Sigmoid colon (tissue), 7 donors: ENCODE measurements around the gene MYRIP. TPM values are rescaled to one million over a fixed set of nuclear protein-coding genes. Genes with fewer than 3 reads are reported as not detected.
"Not testable (repeated sequence)": the region's sequence is repeated elsewhere in the genome, so short reads cannot be mapped to it uniquely, and the experiment has no call there.

ENCODE experiments used
- DNase-seq: peaks from one replicate; pipeline ENCODE4 v3.0.0-alpha.2; 2019
- H3K27ac ChIP-seq, 4 donors: fragments of 200-600 bp; sonication (generic); one replicate each; pipeline ENCODE4 v1.5.1; 2016 to 2019; ENCODE audit warnings: mild to moderate bottlenecking in 1 of 4
- H3K27me3 ChIP-seq, 3 donors: fragments of 200-600 bp; sonication (generic); one replicate each; pipeline ENCODE4 v1.5.1; 2019; ENCODE audit warnings: mild to moderate bottlenecking in 1 of 3
- H3K36me3 ChIP-seq, 4 donors: fragments of 200-600 bp; sonication (generic); one replicate each; pipeline ENCODE4 v1.5.1; 2016 to 2019
- H3K4me1 ChIP-seq, 4 donors: fragments of 200-600 bp; sonication (generic); one replicate each; pipeline ENCODE4 v1.5.1; 2017 to 2019
- H3K4me3 ChIP-seq, 4 donors: fragments of 200-600 bp; sonication (generic); one replicate each; pipeline ENCODE4 v1.5.1; 2017 to 2019; ENCODE audit warnings: mild to moderate bottlenecking in 2 of 4, moderate library complexity in 1 of 4
- H3K9me3 ChIP-seq, 4 donors: fragments of 200-600 bp in 3 of 4; sonication (generic) in 3 of 4; one replicate each; pipeline versions ENCODE4 v1.5.1 to v1.6.1; 2013 to 2019
- EP300 ChIP-seq, 4 donors: sonication (generic); formaldehyde crosslinking; IDR thresholded peaks; one replicate each; pipeline ENCODE4 v1.6.1; 2017; ENCODE audit warnings: antibody characterized with exemption in 4 of 4
- POLR2A ChIP-seq, 2 donors: fragments of 450-650 bp; IDR thresholded peaks; one replicate each; pipeline ENCODE4 v1.6.1; 2016; ENCODE audit warnings: antibody characterized with exemption in 2 of 2, mild to moderate bottlenecking in 2 of 2, moderate library complexity in 2 of 2
- POLR2AphosphoS5 ChIP-seq, 4 donors: sonication (generic); formaldehyde crosslinking; IDR thresholded peaks; one replicate each; pipeline ENCODE4 v1.6.1; 2017; ENCODE audit warnings: antibody characterized with exemption in 4 of 4
- WGBS, 2 donors: extraction: QIAGEN DNeasy Blood & Tissue Kit; methylation state at CpG; one replicate each; pipeline ENCODE4 v1.1.7; 2013; 5-methylcytosine and 5-hydroxymethylcytosine counted together
- intact Hi-C: fragments of 100-400 bp; cut with DNase I; formaldehyde crosslinking; loops from one replicate; pipeline ENCODE4 v1.15.1; 2023
- polyA plus RNA-seq, 3 donors: library from polyadenylated mRNA; stranded (reverse); fragments of 200-250 nt; gene quantifications; one replicate each; pipeline ENCODE4 v1.2.3, GENCODE V29; 2013
- total RNA-seq, 4 donors: library from RNA; depleted of rRNA; stranded (reverse); fragments of >200 nt; gene quantifications; one replicate each; pipeline ENCODE4 v1.1.0, GENCODE V29; 2016
- TF ChIP-seq, protein P1 (sequence below), 4 experiments: fragments of 450-650 bp in 3 of 4; fragments of 200-600 bp in 1 of 4; IDR thresholded peaks; one replicate each; pipeline ENCODE4 v1.5.1; 2016 to 2019; ENCODE audit warnings: antibody characterized with exemption in 4 of 4, mild to moderate bottlenecking in 3 of 4, moderate library complexity in 2 of 4
- donor health status: healthy with polysubstance abuse.
- donor health status: Bipolar disorder and iron deficiency.
- donor health status: healthy.

The MYRIP gene
- total and polyA plus RNA-seq, 7 donors: 2.2 to 5.5 (median 4.2) TPM

DNA sequence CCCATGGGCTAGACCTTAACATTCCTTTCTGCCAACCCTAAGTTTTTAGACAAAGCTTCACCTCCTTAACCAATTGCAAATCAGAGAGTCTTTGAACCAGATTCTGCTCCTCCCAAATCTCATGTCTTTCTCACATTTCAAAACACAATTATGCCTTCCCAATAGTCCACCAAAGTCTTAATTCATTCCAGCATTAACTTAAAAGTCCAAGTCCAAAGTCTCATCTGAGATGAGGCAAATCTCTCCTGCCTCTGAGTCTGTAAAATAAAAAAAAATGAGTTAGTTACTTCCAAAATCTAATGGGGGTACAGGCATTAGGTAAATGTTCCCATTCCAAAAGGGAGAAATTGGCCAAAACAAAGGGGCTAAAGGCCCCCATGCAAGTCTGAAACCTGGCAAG lies 43.8 kb upstream of the MYRIP start:
- intact Hi-C loops: no loop called here
- Histone ChIP-seq H3K4me3 (no peak overlapping the region), H3K27ac (no peak overlapping the region), H3K36me3 (no peaks in the 10 kb centered on the region), H3K4me1 (no peaks in the 10 kb centered on the region), H3K9me3 (no peaks in the 10 kb centered on the region), H3K27me3 (no peaks in the 10 kb centered on the region)
- no peak for DNase-seq
- TF ChIP-seq EP300 (IDR thresholded peaks at IDR 0.05): no peak
- TF ChIP-seq, protein P1, sequence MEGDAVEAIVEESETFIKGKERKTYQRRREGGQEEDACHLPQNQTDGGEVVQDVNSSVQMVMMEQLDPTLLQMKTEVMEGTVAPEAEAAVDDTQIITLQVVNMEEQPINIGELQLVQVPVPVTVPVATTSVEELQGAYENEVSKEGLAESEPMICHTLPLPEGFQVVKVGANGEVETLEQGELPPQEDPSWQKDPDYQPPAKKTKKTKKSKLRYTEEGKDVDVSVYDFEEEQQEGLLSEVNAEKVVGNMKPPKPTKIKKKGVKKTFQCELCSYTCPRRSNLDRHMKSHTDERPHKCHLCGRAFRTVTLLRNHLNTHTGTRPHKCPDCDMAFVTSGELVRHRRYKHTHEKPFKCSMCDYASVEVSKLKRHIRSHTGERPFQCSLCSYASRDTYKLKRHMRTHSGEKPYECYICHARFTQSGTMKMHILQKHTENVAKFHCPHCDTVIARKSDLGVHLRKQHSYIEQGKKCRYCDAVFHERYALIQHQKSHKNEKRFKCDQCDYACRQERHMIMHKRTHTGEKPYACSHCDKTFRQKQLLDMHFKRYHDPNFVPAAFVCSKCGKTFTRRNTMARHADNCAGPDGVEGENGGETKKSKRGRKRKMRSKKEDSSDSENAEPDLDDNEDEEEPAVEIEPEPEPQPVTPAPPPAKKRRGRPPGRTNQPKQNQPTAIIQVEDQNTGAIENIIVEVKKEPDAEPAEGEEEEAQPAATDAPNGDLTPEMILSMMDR (IDR thresholded peaks at IDR 0.05): no peak
- TF ChIP-seq POLR2AphosphoS5 (IDR thresholded peaks at IDR 0.05): no peak
- no peak for TF ChIP-seq POLR2A (IDR thresholded peaks at IDR 0.05)

- H3K27ac ChIP-seq: no peak overlapping the region
- no peak overlapping the region for H3K4me3 ChIP-seq
- TF ChIP-seq, protein P1 (IDR thresholded peaks at IDR 0.05): no peak
- TF ChIP-seq POLR2A (IDR thresholded peaks at IDR 0.05) (no peak), POLR2AphosphoS5 (IDR thresholded peaks at IDR 0.05) (no peak), EP300 (IDR thresholded peaks at IDR 0.05) (no peak)
- no peaks in the 10 kb centered on the region for H3K9me3 ChIP-seq
- no peaks in the 10 kb centered on the region for H3K27me3 ChIP-seq
- H3K36me3 ChIP-seq: no peaks in the 10 kb centered on the region
- WGBS, 2 donors: 67 to 77% methylated on average over 1 of the region's 1 CpG
- no peak for DNase-seq
- intact Hi-C loops: no loop called here
- no peaks in the 10 kb centered on the region for H3K4me1 ChIP-seq
These were observed 43.0 kb upstream of the MYRIP start for GRCh38 chr3:39766433-39766832.

- H3K4me3 ChIP-seq, H3K27me3 ChIP-seq, DNase-seq, intact Hi-C loops, H3K36me3 ChIP-seq, H3K9me3 ChIP-seq, H3K4me1 ChIP-seq, H3K27ac ChIP-seq: not testable (repeated sequence)
These were observed 42.5 kb upstream of the MYRIP start for GRCh38 chr3:39766909-39767308.

- DNase-seq, H3K9me3 ChIP-seq, H3K4me1 ChIP-seq, H3K27me3 ChIP-seq, H3K36me3 ChIP-seq, intact Hi-C loops, H3K27ac ChIP-seq, H3K4me3 ChIP-seq: not testable (repeated sequence)
- WGBS, 2 donors: 90 to 91% methylated on average over 5 of the region's 5 CpGs
These were observed 31.2 kb upstream of the MYRIP start for GRCh38 chr3:39778168-39778567.

GRCh38 chr3:39779511-39780230 lies 29.7 kb upstream of the MYRIP start:
- Histone ChIP-seq H3K9me3 (no peaks in the 10 kb centered on the region), H3K27me3 (no peaks in the 10 kb centered on the region), H3K27ac (no peak overlapping the region), H3K36me3 (no peaks in the 10 kb centered on the region), H3K4me1 (no peaks in the 10 kb centered on the region), H3K4me3 (no peak overlapping the region)
- no peak for DNase-seq
- intact Hi-C loops: no loop called here
- 94 to 96% methylated on average over 40 of the region's 40 CpGs for WGBS, 2 donors
- TF ChIP-seq EP300 (IDR thresholded peaks at IDR 0.05): no peak
- TF ChIP-seq POLR2AphosphoS5 (IDR thresholded peaks at IDR 0.05): no peak
- no peak for TF ChIP-seq POLR2A (IDR thresholded peaks at IDR 0.05)
- TF ChIP-seq, protein P1 (IDR thresholded peaks at IDR 0.05): no peak

- H3K27ac ChIP-seq: no peak overlapping the region
- no peak for DNase-seq
- intact Hi-C loops: no loop called here
- H3K4me3 ChIP-seq: no peak overlapping the region
- no peaks in the 10 kb centered on the region for H3K27me3 ChIP-seq
- no peak for TF ChIP-seq EP300 (IDR thresholded peaks at IDR 0.05)
- TF ChIP-seq, protein P1 (IDR thresholded peaks at IDR 0.05): no peak
- TF ChIP-seq POLR2AphosphoS5 (IDR thresholded peaks at IDR 0.05): no peak
- no peak for TF ChIP-seq POLR2A (IDR thresholded peaks at IDR 0.05)
- 25 to 61% methylated on average over 4 of the region's 4 CpGs for WGBS, 2 donors
- no peaks in the 10 kb centered on the region for H3K36me3 ChIP-seq
- no peaks in the 10 kb centered on the region for H3K9me3 ChIP-seq
- no peaks in the 10 kb centered on the region for H3K4me1 ChIP-seq
These were observed 29.1 kb upstream of the MYRIP start for GRCh38 chr3:39780352-39780751.
